CD4-positive, alpha-beta T cell (primary cell): ENCODE results near the gene ZNHIT3. TPM values are rescaled to one million over a fixed set of nuclear protein-coding genes. Genes with fewer than 3 reads are reported as not detected.

Source experiments
- ATAC-seq: fragments of 200-7000 bp; cut with Tn5 transposase; one replicate; pipeline ENCODE4 v1.10.0; 2022; ENCODE audit warnings: mild to moderate bottlenecking; ENCODE audit not compliant: poor library complexity
- CTCF ChIA-PET: fragments of 350-600 bp; sonication (Branson Sonifier 250); formaldehyde crosslinking; loops from one replicate; lab custom pipeline; 2021; ENCODE audit warnings: antibody characterized with exemption, inconsistent platforms; lab: Charles Lee
- POLR2A ChIA-PET: fragments of 350-600 bp; sonication (Branson Sonifier 250); formaldehyde crosslinking; loops from one replicate; lab custom pipeline; 2021; ENCODE audit warnings: antibody characterized with exemption, inconsistent platforms; lab: Charles Lee
- DNase-seq, 14 experiments: peaks; one replicate each; pipeline ENCODE4 v3.0.0-alpha.2; 2013 to 2020; ENCODE audit warnings: mixed read lengths in 2 of 14
- H3K27ac ChIP-seq, 2 donors: one replicate each; pipeline versions ENCODE4 v1.5.1 to v1.7.0; 2013; ENCODE audit warnings: low read length in 2 of 2, low read depth in 1 of 2, mild to moderate bottlenecking in 1 of 2
- H3K27me3 ChIP-seq, 2 experiments: 1 replicate in 1 of 2; 2 replicates in 1 of 2; pipeline versions ENCODE4 v1.6.1 to v1.7.0; 2013; ENCODE audit warnings: low read length in 2 of 2, control low read depth in 1 of 2, mild to moderate bottlenecking in 1 of 2, moderate library complexity in 1 of 2; ENCODE audit not compliant: insufficient read depth in 2 of 2, control insufficient read depth in 1 of 2
- H3K36me3 ChIP-seq: one replicate; pipeline ENCODE4 v1.6.1; 2013; ENCODE audit warnings: low read length, control low read depth; ENCODE audit not compliant: insufficient read depth
- H3K4me1 ChIP-seq: one replicate; pipeline ENCODE4 v1.6.1; 2013; ENCODE audit warnings: low read length, control low read depth; ENCODE audit not compliant: insufficient read depth
- H3K4me3 ChIP-seq: one replicate; pipeline ENCODE4 v1.5.1; 2013; ENCODE audit warnings: mild to moderate bottlenecking, low read length, moderate library complexity
- H3K9me3 ChIP-seq, 2 experiments: 1 replicate in 1 of 2; 2 replicates in 1 of 2; pipeline versions ENCODE4 v1.6.1 to v1.7.0; 2013; ENCODE audit warnings: low read length in 2 of 2, mild to moderate bottlenecking in 2 of 2, control low read depth in 1 of 2, moderate library complexity in 1 of 2; ENCODE audit not compliant: control insufficient read depth in 1 of 2, insufficient read depth in 1 of 2
- H3K27ac Mint-ChIP-seq: one replicate; pipeline ENCODE4 v1.8.0; 2020; ENCODE audit warnings: mixed read lengths
- H3K27me3 Mint-ChIP-seq: one replicate; pipeline ENCODE4 v1.8.0; 2021; ENCODE audit warnings: mixed read lengths
- H3K36me3 Mint-ChIP-seq: one replicate; pipeline ENCODE4 v1.8.0; 2021; ENCODE audit warnings: low read depth, mixed read lengths
- H3K4me1 Mint-ChIP-seq: one replicate; pipeline ENCODE4 v1.8.0; 2021; ENCODE audit warnings: low read depth, mixed read lengths
- H3K4me3 Mint-ChIP-seq: one replicate; pipeline ENCODE4 v1.8.0; 2020; ENCODE audit warnings: mild to moderate bottlenecking, mixed read lengths
- H3K9me3 Mint-ChIP-seq: one replicate; pipeline ENCODE4 v1.8.0; 2020; ENCODE audit warnings: mixed read lengths
- intact Hi-C, 2 experiments: fragments of 100-400 bp; cut with DNase I in 1 of 2; cut with micrococcal nuclease in 1 of 2; formaldehyde crosslinking; loops; one replicate each; pipeline versions ENCODE4 v1.15.1 to v1.9.0; 2023 to 2025; cut with DNase I, micrococcal nuclease
- total RNA-seq, 174 experiments: library from RNA in 2 of 174; stranded (reverse) in 2 of 174; gene quantifications; one replicate each; pipeline ENCODE4 v1.2.3 and lab custom pipeline; 2021 to 2026
- TF ChIP-seq, protein P1 (sequence below): fragments of 200-600 bp; IDR thresholded peaks from one replicate; pipeline ENCODE4 v1.8.0; 2022; ENCODE audit warnings: antibody characterized with exemption, mild to moderate bottlenecking

ZNHIT3 gene
- total RNA-seq, 2 experiments from 2014 or later = 70.2 to 73.9 TPM

DNA sequence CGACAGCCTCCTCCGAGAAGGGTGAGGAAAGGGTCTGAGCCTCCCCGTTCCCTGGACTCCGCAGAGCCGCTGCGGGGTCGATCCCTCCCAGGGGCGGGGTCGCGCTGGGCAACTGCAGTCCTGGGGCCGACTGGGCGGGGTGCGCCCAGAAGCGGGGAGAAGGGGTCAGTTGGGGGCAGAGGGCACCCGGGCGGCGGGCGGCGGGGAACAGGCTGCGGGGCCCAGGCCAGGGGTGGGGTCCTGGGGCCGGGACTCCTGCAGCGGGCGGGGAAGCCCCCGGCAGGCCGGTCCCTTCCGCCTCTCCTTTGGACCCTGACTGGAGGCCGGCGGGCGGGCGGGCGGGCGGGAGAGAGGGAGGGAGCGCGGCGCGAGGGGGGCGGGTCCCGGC, 58.6 kb downstream of the ZNHIT3 start:
- H3K4me1 ChIP-seq = peaks cover 38% of the 10 kb centered on the region
- ChIA-PET POLR2A (interaction anchor here (0.8 to 4.0 kb wide), 13 partner anchors 10 to 736 kb away, joined by 3 to 145 read pairs (median 9); partner anchors contain the start of genes AATF, MRM1, MYO19 and PIGW), CTCF (interaction anchor here (1.3 to 3.8 kb wide), 6 partner anchors 10 to 62 kb away, joined by 3 to 33 read pairs (median 10); partner anchors contain the start of genes MYO19 and PIGW)
- no peaks in the 10 kb centered on the region for H3K27me3 ChIP-seq
- Mint-ChIP-seq H3K4me3 (peak overlapping the region; percentile 99), H3K9me3 (no peaks in the 10 kb centered on the region), H3K27ac (peak overlapping the region; percentile 97), H3K36me3 (peaks cover 40% of the 10 kb centered on the region), H3K4me1 (peaks cover 46% of the 10 kb centered on the region), H3K27me3 (no peaks in the 10 kb centered on the region)
- H3K9me3 ChIP-seq = no peaks in the 10 kb centered on the region
- TF ChIP-seq, protein P1, sequence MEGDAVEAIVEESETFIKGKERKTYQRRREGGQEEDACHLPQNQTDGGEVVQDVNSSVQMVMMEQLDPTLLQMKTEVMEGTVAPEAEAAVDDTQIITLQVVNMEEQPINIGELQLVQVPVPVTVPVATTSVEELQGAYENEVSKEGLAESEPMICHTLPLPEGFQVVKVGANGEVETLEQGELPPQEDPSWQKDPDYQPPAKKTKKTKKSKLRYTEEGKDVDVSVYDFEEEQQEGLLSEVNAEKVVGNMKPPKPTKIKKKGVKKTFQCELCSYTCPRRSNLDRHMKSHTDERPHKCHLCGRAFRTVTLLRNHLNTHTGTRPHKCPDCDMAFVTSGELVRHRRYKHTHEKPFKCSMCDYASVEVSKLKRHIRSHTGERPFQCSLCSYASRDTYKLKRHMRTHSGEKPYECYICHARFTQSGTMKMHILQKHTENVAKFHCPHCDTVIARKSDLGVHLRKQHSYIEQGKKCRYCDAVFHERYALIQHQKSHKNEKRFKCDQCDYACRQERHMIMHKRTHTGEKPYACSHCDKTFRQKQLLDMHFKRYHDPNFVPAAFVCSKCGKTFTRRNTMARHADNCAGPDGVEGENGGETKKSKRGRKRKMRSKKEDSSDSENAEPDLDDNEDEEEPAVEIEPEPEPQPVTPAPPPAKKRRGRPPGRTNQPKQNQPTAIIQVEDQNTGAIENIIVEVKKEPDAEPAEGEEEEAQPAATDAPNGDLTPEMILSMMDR = no peak
- intact Hi-C loops = loop anchor here (1.0 to 5.0 kb wide), 5 partner anchors 10 to 404 kb away; partner anchors contain the start of genes DHRS11 (in 2 of the 2), AATF (in 1 of the 2) and ZNHIT3 (in 1 of the 2)
- H3K36me3 ChIP-seq = peaks cover 6% of the 10 kb centered on the region
- ATAC-seq (no peak), DNase-seq (no peak)
- H3K4me3 ChIP-seq = peak overlapping the region; percentile 99
- peak overlapping the region; percentile 96 to 99 for H3K27ac ChIP-seq

Other genes starting within 250 kb of the ZNHIT3 start
- gene TBC1D3I, start 222.1 kb upstream of the ZNHIT3 start, total RNA-seq = under 1 TPM; 0.25 to 0.36 TPM
- gene TBC1D3G, start 162.8 kb upstream of the ZNHIT3 start, total RNA-seq = not detected
- not detected for gene TBC1D3H, start 98.2 kb upstream of the ZNHIT3 start, total RNA-seq
- gene MYO19, start 48.2 kb downstream of the ZNHIT3 start, total RNA-seq = 10 to 100 TPM; 64.4 to 70.5 TPM
- 1 to 10 TPM; 3.3 to 3.4 TPM for gene PIGW, start 48.3 kb downstream of the ZNHIT3 start, total RNA-seq
- 100 to 1,000 TPM; 216 to 228 TPM for gene GGNBP2, start 58.2 kb downstream of the ZNHIT3 start, total RNA-seq
- 1 to 10 TPM; 2.9 to 4.0 TPM for gene DHRS11, start 105.2 kb downstream of the ZNHIT3 start, total RNA-seq
- 1 to 10 TPM in 1 of 2 experiments, under 1 TPM in 1; 0.81 to 1.1 TPM for gene MRM1, start 114.9 kb downstream of the ZNHIT3 start, total RNA-seq